Right cardiac atrium (tissue), 5 donors: Measurements from ENCODE around the gene IFT122. TPM values are rescaled to one million over a fixed set of nuclear protein-coding genes. Genes with fewer than 3 reads are reported as not detected.
"Not testable (repeated sequence)": the region's sequence is repeated elsewhere in the genome, so short reads cannot be mapped to it uniquely, and the experiment has no call there.

Experiments used
- ATAC-seq, 2 donors: fragments of 200-7000 bp; cut with Tn5 transposase; one replicate each; pipeline versions ENCODE4 v1.8.0 to v1.9.1; 2020; ENCODE audit warnings: moderate library complexity in 2 of 2, mild to moderate bottlenecking in 1 of 2
- DNase-seq, 3 donors: peaks; one replicate each; pipeline ENCODE4 v3.0.0-alpha.2; 2020
- H3K27ac ChIP-seq: one replicate; pipeline ENCODE4 v1.5.1; 2013; ENCODE audit warnings: mild to moderate bottlenecking, low read length, control low read depth, moderate library complexity
- H3K27me3 ChIP-seq: one replicate; pipeline ENCODE4 v1.6.1; 2013; ENCODE audit not compliant: control insufficient read depth, insufficient read depth
- H3K4me1 ChIP-seq: one replicate; pipeline ENCODE4 v1.6.1; 2013; ENCODE audit warnings: low read length; ENCODE audit not compliant: control insufficient read depth, insufficient read depth
- H3K4me3 ChIP-seq: one replicate; pipeline ENCODE4 v1.5.1; 2013; ENCODE audit warnings: low read length, control low read depth
- H3K9me3 ChIP-seq: one replicate; pipeline ENCODE4 v1.6.1; 2013; ENCODE audit warnings: low read length; ENCODE audit not compliant: control insufficient read depth
- WGBS: extraction: QIAGEN DNeasy Blood & Tissue Kit; methylation state at CpG from one replicate; pipeline ENCODE4 v1.1.7; 2013; 5-methylcytosine and 5-hydroxymethylcytosine counted together
- intact Hi-C, 4 donors: fragments of 100-400 bp; cut with DNase I; formaldehyde crosslinking; loops; one replicate each; pipeline versions ENCODE4 v1.11.0 to v1.14.0; 2022 to 2023
- polyA plus RNA-seq: library from polyadenylated mRNA; stranded (reverse); fragments of 200-250 nt; gene quantifications from one replicate; pipeline ENCODE4 v1.2.3, GENCODE V29; 2013
- total RNA-seq, 4 donors: library from RNA; stranded (reverse); fragmentation: NEBNext Ultra II Directional; extraction: Animal tissue kit (Norgen Biotek cat#: 25700); gene quantifications; one replicate each; pipeline ENCODE4 v1.2.1, GENCODE V29; 2021
- donor health status: healthy with polysubstance abuse.
- donor health status: DM: no; HTN: yes; CAD: no.
- donor health status: DM: no; HTN: no; CAD: no.
- donor health status: DM: no; HTN: yes; CAD: no; lungs with severe emphysema.
- donor health status: DM: yes; HTN: yes; CAD: no.

The IFT122 gene
- total and polyA plus RNA-seq, 5 donors: 17.7 to 46.4 (median 35.7) TPM

DNA sequence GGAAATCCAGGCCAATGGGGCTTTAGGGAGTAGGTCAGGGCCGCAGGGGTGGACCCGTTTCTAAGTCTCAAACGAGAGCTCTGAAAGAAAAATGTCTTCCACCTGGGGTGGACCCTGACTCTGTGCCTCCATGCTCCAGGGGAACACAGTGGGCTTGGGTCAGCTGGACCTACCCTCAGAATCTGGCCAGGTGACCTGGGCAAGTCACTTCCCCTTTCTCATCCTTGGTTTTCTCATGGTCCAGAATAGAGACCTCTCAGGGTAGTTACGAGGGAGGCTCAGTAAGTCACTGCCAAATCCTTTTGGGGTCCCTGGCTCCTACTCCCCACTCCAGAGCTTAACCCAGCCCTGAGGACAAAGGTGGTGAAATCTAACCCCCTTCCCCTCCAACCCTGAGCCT is 37.4 kb upstream of the IFT122 start:
- Histone ChIP-seq H3K9me3 (no peaks in the 10 kb centered on the region), H3K27me3 (no peaks in the 10 kb centered on the region), H3K4me1 (no peaks in the 10 kb centered on the region), H3K27ac (no peak overlapping the region), H3K4me3 (no peak overlapping the region)
- intact Hi-C loops: no loop called here
- DNase-seq (no peak), ATAC-seq (no peak)
- WGBS: 91% methylated on average over 4 of the region's 4 CpGs

DNA sequence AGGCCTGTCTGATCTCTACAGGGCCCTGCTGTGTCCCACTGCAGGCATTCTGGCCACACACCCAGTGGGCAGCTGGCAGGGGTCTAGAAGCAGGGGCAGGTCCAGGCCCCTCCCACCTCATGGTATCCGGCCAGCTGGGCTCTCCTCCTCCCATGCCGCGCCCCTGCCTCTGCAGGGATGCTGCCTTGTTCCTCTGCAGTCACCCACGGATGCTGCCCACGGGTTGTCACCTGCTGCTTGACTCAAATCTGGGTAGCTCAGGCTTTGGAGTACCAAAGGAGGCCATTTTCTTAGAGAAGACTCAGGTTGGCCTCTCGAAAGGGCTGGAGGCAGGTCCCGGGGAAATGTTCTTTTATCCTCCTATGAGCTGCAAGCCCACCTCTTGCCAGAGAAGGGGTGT is 36.6 kb upstream of the IFT122 start:
- Histone ChIP-seq H3K9me3 (no peaks in the 10 kb centered on the region), H3K27me3 (no peaks in the 10 kb centered on the region), H3K4me1 (no peaks in the 10 kb centered on the region), H3K4me3 (no peak overlapping the region), H3K27ac (no peak overlapping the region)
- DNase-seq (no peak), ATAC-seq (no peak)
- WGBS: 82% methylated on average over 7 of the region's 7 CpGs
- intact Hi-C loops: no loop called here

DNA sequence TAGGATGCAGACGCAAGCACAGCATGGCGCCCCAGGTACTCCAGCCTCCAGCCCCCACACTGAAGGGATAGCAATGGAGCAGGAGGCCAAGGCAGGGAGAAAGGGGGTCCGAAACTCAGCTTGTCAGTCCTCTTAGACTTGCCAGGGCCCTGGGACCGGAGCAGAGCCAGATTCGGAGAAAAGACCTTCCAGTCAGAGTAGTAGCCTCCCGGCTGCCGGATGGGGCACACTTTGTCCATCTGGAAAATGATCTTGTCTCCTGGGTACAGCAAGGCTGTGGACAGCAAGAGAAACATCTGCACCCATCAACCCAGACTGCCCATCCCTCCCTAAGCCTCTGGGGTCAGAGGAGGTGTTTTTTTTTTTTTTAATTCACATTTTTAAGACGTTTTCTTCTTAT is 35.9 kb upstream of the IFT122 start:
- intact Hi-C loops: no loop called here
- no peak for ATAC-seq

DNA sequence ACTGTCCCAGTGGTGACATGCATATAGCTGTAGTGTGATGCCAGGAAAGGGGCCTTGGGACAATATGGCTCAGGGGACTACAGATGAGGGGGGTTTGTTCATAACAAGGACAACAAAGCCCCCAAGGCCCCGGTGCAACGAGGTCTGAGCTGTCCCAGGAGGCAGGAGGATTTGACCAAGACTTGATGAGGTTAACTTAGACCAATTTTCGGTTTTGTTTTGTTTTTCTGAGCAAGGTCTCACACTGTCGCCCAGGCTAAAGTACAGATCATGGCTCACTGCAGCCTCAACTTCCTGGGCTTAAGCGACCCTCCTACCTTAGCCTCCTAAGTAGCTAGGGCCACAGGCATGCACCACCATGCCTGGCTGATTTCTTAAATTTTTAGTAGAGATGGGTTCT is 35.4 kb upstream of the IFT122 start:
- ATAC-seq: no peak
- no peak for DNase-seq
- WGBS: 85% methylated on average over 5 of the region's 5 CpGs
- Histone ChIP-seq H3K27ac (no peak overlapping the region), H3K9me3 (no peaks in the 10 kb centered on the region), H3K27me3 (no peaks in the 10 kb centered on the region), H3K4me3 (no peak overlapping the region), H3K4me1 (no peaks in the 10 kb centered on the region)
- intact Hi-C loops: no loop called here

More for the DNA sequence above, 35.9 kb upstream of the IFT122 start:
- H3K4me3 ChIP-seq: no peak overlapping the region
- no peaks in the 10 kb centered on the region for H3K27me3 ChIP-seq
- H3K4me1 ChIP-seq: no peaks in the 10 kb centered on the region
- no peak for DNase-seq
- H3K27ac ChIP-seq: no peak overlapping the region
- 81% methylated on average over 8 of the region's 8 CpGs for WGBS
- no peaks in the 10 kb centered on the region for H3K9me3 ChIP-seq

DNA sequence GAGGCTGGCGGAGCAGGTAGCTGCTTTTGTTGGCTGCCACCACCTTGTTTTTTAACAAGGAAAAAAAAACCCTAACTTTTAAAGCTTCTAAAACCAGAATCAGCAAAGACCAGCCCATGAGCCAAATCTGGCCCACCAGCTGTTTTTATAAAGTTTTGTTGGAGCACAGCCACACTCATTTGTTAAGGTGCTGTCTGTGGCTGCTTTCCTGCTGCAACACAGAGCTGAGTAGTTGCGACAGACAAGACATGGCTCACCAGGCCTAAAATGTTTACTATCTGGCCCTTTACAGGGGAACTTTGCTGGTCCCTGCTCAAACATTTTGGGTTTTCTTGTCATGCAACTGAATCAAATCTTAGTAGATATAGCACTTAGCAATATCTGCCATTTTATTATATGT is 30.5 kb upstream of the IFT122 start:
- H3K27me3 ChIP-seq: no peaks in the 10 kb centered on the region
- no peaks in the 10 kb centered on the region for H3K9me3 ChIP-seq
- peaks cover 3% of the 10 kb centered on the region for H3K4me1 ChIP-seq
- intact Hi-C loops: no loop called here
- ATAC-seq (no peak), DNase-seq (no peak)
- 71% methylated on average over 2 of the region's 2 CpGs for WGBS
- H3K4me3 ChIP-seq: no peak overlapping the region
- H3K27ac ChIP-seq: no peak overlapping the region

DNA sequence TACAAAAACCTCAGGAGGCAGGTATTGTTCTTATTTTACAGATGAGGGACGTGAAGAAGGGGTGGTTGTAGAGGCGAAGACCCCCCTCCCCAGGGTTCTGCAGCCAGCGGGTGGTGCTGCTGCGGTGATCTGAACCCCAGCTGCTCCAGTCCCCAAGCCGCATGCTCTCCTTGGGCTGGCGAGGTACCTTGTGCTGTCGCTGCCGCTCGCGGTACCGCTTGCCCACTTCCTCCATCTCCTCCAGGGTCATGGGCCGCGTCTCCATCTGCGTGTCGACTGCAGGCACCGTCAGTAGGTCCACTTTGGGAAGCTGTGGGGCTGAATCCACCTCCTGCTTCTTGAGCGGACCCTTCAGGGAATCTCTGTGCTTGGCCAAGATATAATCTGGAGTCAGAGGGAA is 29.1 kb upstream of the IFT122 start:
- Histone ChIP-seq H3K4me1 (peaks cover 3% of the 10 kb centered on the region), H3K4me3 (no peak overlapping the region), H3K27ac (no peak overlapping the region), H3K27me3 (no peaks in the 10 kb centered on the region), H3K9me3 (no peaks in the 10 kb centered on the region)
- intact Hi-C loops: no loop called here
- ATAC-seq: no peak
- DNase-seq: no peak
- WGBS: 88% methylated on average over 17 of the region's 17 CpGs

DNA sequence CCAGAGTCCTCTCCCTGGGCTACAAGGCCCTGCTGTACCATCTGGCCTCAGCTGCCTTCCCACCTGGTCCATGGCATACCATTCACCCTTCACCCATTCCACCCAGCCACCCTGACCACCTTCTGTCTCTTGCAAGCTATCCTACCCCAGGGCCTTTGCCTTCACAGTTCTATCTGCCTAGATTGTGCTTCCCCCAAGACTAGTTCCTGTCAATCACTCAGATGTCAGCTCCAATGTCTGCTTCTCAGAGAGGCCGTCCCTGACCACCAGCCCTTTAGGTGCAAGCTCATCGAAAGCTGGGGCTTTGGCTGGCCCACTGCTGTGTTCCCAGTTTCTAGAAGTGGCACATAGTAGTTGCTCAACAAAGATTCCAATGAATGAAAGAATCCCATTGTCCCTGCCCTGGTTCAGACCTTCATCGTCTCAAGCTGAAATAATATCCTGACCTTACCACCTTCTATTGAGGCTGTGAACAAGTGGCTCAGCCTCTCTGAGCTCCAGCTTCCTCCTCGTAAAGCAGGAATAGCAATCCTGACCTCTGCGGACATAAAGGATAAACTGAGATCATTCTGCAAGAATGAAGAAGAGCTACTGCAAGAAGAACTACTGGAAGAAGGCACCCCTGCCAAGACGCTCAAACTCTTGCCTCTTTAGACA is 27.4 kb upstream of the IFT122 start:
- Histone ChIP-seq H3K4me1 (peaks cover 3% of the 10 kb centered on the region), H3K27ac (peak overlapping the region; percentile 30), H3K4me3 (no peak overlapping the region), H3K9me3 (no peaks in the 10 kb centered on the region), H3K27me3 (no peaks in the 10 kb centered on the region)
- DNase-seq (no peak), ATAC-seq (no peak)
- intact Hi-C loops: no loop called here
- WGBS: 71% methylated on average over 6 of the region's 6 CpGs

DNA sequence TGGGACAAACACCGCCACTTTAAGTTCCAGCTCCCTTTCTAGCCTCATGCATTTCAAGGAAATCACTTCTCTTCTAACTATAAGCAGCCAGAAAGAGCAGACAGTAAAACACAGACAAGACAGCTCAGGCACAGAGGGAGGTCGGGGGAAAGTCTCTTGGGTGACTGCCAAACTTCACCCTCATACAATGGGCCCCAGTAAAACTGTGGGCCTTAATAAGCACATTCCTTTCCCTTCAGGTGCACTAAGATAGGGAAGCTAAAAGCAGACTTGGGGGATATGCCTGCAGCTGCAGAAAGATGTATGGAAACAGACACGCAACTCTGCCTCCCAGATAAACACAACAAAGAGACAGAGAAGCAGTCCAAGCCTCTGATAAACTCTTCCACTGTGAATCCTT is 26.8 kb upstream of the IFT122 start:
- intact Hi-C loops, H3K9me3 ChIP-seq, H3K4me1 ChIP-seq, DNase-seq, ATAC-seq, H3K27me3 ChIP-seq, H3K4me3 ChIP-seq: not testable (repeated sequence)
- WGBS: 51% methylated on average over 3 of the region's 3 CpGs
- peak overlapping the region; percentile 82 for H3K27ac ChIP-seq

DNA sequence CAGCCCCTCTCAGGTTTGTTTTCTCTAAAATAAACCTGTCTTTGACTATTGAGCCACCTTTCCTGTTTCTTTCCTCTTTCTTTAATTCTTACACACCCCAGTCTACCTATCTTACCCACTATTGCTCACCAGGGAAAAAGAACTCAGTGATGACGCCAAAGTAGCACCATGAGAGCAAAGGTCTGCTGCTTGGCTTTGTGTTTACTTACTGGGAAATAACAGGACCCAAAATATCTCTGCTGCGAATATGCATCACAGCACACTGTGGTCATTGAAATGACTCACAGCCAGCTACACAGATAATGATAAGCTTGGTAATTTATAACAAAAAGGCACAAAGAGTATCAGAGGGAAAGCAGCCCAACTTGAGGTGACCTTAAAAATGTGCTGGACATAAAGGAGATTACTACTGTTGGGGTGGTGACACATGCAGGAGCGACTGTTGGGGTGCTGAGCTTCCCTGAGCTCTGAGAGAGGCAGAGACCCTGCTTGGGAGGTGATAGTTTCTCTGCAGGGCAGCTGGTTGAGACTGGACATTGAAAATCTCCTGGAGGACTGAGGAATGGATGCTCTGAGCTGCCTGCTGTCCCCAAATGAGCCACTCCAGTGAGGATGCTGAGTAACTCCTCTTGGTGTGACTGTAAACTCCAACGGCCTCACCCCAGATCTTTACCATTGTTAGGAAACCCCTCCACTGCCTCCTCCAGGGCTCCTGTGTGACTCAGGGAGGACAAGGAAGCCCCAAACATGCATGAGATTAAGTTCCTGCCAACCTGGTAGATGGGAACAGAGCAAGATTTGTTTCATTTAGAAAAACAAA is 26.1 kb upstream of the IFT122 start:
- Histone ChIP-seq H3K4me1 (peaks cover 5% of the 10 kb centered on the region), H3K4me3 (no peak overlapping the region), H3K9me3 (no peaks in the 10 kb centered on the region), H3K27me3 (no peaks in the 10 kb centered on the region), H3K27ac (peak overlapping the region; percentile 82)
- intact Hi-C loops: no loop called here
- peak; percentile 71 to 82 for ATAC-seq
- WGBS: 42% methylated on average over 4 of the region's 4 CpGs
- DNase-seq: no peak

DNA sequence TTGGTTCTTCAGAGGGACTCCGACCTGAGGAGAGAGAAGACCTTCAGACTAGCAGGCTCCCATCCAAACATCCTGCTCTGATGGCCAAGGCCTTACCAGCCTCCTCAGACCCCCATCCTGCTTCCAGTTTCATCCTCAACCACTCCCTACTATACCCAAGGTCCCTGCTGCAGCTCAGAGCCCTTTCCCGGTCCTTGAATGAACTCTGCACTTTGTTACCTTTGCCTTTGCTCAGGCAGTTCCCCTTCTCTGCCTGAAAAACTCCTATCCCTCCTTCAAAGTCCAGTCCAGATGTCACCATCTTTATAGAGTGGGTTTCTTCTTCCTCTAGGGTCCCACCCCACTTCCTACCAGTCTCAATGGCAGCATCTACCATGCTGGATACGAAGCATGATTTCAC is 24.6 kb upstream of the IFT122 start:
- ATAC-seq: no peak
- H3K4me3 ChIP-seq: no peak overlapping the region
- intact Hi-C loops: no loop called here

DNA sequence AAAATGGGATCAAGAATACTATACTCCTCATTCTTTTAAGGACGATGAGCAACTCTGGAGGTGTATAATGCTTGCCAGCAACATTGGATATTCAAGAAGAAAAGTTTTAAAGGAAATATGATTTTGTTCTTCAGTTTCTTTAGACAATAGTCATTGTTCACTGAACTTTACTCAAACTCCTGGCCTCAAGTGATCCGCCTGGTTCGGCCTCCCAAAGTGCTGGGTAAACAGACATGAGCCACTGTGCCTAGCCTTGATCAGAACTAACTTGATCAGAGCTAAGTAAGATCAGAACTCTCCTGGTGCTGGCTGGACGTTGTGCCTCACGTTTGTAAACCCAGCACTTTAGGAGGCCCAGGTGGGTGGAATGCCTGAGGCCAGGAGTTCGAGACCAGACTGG is 24.2 kb upstream of the IFT122 start:
- WGBS: 87% methylated on average over 6 of the region's 6 CpGs
- Histone ChIP-seq H3K9me3 (no peaks in the 10 kb centered on the region), H3K4me3 (no peak overlapping the region), H3K4me1 (peaks cover 5% of the 10 kb centered on the region), H3K27ac (no peak overlapping the region), H3K27me3 (no peaks in the 10 kb centered on the region)
- intact Hi-C loops: no loop called here
- no peak for DNase-seq
- no peak for ATAC-seq

More for the DNA sequence above, 24.6 kb upstream of the IFT122 start:
- DNase-seq: no peak
- WGBS: 95% methylated on average over 3 of the region's 3 CpGs
- H3K4me1 ChIP-seq: peaks cover 5% of the 10 kb centered on the region
- no peaks in the 10 kb centered on the region for H3K9me3 ChIP-seq
- H3K27ac ChIP-seq: no peak overlapping the region
- no peaks in the 10 kb centered on the region for H3K27me3 ChIP-seq
